ENCODE measurements around the gene GKAP1. TPM values are rescaled to one million over a fixed set of nuclear protein-coding genes. Genes with fewer than 3 reads are reported as not detected.
A peak's percentile ranks its signal among the peaks of the same experiment; 100 is the strongest.
"Not testable (repeated sequence)": the region's sequence is repeated elsewhere in the genome, so short reads cannot be mapped to it uniquely, and the experiment has no call there.

The GKAP1 gene
- polyA plus RNA-seq, 1 donor: 24.7 TPM

DNA sequence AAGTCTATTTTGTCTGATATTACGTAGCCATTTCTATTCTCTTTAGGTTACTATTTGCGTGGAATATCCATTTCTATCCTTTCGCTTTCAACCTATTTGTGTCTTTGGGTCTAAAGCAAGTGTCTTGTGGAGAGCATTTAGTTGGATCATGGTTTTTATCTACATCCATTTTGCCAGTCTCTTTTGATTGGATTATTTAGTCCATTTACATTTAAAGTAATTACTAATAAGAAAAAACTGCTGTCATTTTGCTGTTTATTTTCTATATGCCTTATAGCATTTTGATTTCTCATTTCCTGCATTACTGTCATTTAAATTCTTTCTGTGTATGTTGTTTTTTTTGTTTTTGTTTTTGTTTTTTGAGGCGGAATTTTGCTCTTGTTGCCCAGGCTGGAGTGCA lies 83.8 kb downstream of the GKAP1 start:
- DNase-seq: no peak

GRCh38 chr9:83728591-83729368 lies 88.8 kb downstream of the GKAP1 start:
- not testable (repeated sequence) for DNase-seq

- no peak for DNase-seq
These were observed 93.1 kb downstream of the GKAP1 start for GRCh38 chr9:83724436-83724835.

GRCh38 chr9:83722726-83723495 lies 94.7 kb downstream of the GKAP1 start:
- DNase-seq: no peak

- no peak for DNase-seq
These were observed 96.1 kb downstream of the GKAP1 start for GRCh38 chr9:83721509-83721908.

DNA sequence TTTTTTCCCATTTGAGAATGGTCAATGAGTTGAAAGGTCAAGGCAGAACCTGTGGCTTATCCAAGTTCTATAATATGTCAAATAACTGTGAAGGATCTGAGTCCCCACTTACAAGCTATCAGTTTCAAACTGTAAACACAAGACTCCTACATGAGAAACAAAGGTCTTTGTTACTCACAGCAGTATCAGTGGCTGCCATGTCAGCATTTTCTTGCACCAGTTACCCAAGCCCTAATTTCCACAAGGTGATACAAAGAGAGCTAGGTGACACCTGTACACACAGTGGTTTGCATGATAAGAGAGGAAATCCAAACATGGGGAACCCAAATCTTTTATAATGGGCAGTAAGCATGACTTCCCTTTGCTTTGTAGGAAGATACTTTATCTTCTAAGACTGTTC lies 101.8 kb downstream of the GKAP1 start:
- no peak for DNase-seq

GRCh38 chr9:83715221-83715620 lies 102.3 kb downstream of the GKAP1 start:
- no peak for DNase-seq

GRCh38 chr9:83714329-83714728 lies 103.2 kb downstream of the GKAP1 start:
- no peak for DNase-seq

DNA sequence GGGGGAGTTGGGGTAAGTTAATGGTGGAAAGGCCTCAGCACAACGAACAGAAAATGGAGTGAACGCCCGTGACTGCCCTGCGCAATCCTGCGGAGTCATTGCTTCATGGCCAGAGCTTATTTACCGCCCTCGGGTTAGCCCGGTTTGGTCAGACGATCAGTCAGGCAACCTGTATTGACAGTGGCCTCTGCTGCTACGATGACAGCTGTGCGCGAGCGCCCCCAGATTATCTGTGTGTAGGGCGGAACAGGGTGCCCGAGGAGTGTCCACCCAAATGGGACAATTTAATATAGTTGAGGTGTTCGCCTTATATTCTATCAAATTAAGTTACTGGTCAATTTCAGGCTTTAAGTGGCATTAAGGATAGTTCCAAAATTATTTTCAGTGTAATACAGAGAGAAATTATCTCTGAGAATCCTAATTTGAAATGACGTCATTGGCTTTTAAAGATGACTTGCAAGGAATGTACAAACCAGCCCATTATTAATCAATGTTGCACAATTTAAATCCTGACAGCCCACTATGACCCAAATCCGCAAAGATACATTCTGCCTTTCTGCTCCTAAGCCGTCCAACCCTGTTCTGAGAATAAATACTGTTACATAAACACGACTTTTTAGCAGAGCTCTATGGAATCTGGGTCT lies 108.9 kb downstream of the GKAP1 start:
- no peak for DNase-seq

- DNase-seq: peak; percentile 95
These were observed 109.6 kb downstream of the GKAP1 start, which contains the start of gene UBQLN1 for GRCh38 chr9:83707768-83708514. TSS of gene UBQLN1 (minus strand) at chr9:83707958. CDS start at chr9:83707679, 279 bp downstream.

- no peak for DNase-seq
These were observed 110.1 kb downstream of the GKAP1 start for GRCh38 chr9:83707518-83707767.

DNA sequence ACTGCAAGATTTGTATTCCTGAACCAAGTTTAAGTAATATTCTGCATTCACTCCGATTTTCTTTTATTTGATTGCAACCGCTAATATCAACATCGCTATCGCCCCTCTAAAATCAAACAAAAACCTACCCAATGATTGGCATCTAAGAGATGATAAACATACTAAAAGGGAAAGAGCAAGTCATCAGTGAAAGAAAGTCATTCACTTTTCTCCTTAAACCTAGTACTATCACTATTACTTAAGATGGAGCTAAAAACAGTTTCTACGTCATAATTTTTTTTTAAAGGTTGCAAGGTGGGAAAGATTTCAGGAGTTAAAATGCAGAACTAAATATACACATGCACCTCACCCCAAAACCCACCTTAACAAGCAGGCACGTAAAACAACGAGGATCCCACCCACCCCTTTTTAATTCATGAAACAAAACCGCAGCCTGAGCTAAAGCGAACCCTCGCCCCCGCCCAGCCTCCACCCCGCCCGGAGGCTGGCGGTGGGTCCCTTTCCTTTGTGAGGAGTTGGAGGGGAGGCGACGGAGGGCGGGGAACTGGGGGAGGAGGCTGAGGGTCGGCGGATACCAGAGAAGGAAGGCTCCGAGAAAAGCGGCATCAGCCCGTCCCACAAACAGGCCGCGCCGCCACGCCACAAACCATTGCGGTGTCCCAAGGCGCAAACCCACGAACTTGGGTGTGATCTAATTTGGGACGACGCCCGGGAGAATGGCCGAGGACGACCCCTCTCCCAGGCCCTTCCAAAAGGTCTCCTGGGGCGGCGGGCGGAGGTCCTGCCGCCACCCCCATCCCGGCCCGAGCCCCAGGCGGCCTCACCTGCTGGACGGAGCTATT lies 110.7 kb downstream of the GKAP1 start:
- DNase-seq: peak; percentile 59

DNA sequence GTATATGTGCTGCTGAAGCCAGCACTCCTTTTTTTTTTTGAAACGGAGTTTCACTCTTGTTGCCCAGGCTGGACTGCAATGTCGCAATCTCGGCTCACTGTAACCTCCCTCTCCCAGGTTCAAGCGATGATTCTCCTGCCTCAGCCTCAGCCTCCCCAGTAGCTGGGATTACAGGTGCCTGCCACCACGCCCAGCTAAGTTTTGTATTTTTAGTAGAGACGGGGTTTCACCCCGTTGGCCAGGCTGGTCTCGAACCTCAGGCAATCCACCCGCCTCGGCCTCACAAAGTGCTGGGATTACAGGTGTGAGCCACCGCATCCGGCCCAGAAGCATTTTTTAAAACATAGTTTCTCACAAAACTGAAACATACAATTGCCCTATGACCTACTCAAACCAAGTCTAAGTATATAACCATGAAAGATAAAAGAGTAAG lies 112.3 kb downstream of the GKAP1 start:
- not testable (repeated sequence) for DNase-seq

DNA sequence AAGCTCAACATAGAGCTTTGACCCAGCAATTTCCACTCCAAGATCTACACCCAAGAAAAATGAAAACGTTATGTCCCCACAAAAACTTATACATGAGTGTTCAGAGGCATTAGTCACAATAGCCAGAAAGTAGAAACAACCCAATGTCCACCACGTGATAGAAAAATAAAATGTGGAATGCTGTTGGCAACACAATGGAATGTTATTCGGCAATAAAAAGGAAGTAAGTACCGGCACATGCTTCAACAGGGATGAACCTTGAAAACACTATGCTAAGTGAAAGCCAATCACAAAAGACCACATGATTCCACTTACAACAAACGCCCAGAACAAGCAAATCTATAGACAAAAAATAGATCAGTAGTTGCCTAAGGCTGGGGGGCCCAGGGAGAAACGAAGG lies 115.8 kb downstream of the GKAP1 start:
- no peak for DNase-seq

DNA sequence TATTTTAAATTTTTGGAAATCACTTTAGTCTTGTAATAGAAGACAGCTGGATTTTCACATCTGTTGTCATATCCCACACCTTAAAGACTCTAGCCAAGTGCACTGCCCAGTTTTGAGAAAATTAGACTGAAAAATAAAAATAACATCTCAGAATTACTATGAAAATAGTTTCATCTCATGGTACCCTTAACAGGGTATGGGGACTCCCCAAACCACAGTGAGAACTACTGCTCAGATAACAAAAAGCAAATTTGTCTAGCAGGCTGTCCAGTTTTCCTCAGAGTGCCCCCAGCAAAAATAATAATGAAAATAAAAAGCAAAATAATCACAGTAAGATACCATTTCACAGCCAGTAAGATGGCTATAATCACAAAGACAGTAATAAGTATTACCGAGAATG lies 116.3 kb downstream of the GKAP1 start:
- no peak for DNase-seq

GRCh38 chr9:83699615-83700014 lies 118.0 kb downstream of the GKAP1 start:
- DNase-seq: no peak

DNA sequence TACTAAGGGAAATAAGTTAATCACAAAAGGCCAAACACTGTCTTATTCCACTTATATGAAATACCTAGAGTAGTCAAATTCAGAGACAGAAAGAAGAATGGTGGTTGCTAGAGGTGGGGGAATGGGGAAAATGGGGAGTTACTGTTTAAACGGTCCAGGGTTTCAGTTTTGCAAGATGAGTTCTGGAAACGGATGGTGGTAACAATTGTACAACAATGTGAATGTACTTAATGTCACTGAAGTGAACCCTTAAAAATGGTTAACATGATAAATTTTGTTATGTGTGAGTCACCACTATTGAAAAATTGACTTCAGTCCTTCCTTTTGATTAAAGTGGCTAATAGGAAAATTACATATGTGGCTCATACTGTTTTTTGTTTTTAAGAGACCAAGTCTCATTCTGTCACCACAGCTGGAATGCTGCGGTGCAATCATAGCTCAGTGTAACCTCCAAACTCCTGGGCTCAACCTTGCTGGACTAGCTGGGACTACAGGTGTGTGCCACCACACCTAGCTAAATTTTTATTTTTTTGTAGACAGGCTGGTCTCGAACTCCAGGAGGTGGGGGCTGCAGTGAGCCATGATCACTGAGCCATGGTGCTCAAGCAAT lies 118.5 kb downstream of the GKAP1 start:
- DNase-seq: no peak

DNA sequence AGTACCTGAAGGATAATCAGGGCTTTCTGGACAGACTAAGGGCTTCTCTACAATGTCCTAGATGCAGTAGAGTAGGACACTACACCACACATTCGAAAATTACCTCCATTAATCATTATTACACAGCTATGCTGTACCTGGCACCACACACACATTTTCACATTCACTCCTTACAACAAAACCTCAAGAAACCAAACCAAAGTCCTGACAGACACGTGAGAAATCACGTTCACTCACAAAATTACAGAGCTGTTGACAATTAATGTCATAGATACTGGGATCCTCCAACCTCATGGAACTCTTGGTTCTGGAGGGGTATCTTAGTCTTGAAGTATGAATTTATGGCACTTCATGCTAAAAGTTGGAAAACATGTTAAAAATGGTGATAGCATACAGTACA lies 126.1 kb downstream of the GKAP1 start:
- DNase-seq: no peak

Data from left kidney (tissue), 2 donors.